Skin of body (tissue), 2 donors: ENCODE measurements around the gene OLIG2. TPM values are rescaled to one million over a fixed set of nuclear protein-coding genes. Genes with fewer than 3 reads are reported as not detected.

Experiments
- DNase-seq: peaks from one replicate; lab custom pipeline; 2025; lab: John Stamatoyannopoulos, UW
- total RNA-seq: library from RNA; depleted of rRNA; stranded (reverse); fragments of >200 nt; gene quantifications from one replicate; pipeline ENCODE4 v1.2.3, GENCODE V29; 2014

Gene OLIG2
- total RNA-seq = 0.10 TPM

DNA sequence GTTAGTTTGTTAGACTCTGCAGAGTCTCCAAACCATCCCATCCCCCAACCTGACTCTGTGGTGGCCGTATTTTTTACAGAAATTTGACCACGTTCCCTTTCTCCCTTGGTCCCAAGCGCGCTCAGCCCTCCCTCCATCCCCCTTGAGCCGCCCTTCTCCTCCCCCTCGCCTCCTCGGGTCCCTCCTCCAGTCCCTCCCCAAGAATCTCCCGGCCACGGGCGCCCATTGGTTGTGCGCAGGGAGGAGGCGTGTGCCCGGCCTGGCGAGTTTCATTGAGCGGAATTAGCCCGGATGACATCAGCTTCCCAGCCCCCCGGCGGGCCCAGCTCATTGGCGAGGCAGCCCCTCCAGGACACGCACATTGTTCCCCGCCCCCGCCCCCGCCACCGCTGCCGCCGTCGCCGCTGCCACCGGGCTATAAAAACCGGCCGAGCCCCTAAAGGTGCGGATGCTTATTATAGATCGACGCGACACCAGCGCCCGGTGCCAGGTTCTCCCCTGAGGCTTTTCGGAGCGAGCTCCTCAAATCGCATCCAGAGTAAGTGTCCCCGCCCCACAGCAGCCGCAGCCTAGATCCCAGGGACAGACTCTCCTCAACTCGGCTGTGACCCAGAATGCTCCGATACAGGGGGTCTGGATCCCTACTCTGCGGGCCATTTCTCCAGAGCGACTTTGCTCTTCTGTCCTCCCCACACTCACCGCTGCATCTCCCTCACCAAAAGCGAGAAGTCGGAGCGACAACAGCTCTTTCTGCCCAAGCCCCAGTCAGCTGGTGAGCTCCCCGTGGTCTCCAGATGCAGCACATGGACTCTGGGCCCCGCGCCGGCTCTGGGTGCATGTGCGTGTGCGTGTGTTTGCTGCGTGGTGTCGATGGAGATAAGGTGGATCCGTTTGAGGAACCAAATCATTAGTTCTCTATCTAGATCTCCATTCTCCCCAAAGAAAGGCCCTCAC lies at the start of gene OLIG2:
Gene OLIG2, plus strand, starts transcription at position 447 of the 954 bp plus-strand sequence. CDS start 928 bp downstream, outside the sequence.
- DNase-seq = no peak

DNA sequence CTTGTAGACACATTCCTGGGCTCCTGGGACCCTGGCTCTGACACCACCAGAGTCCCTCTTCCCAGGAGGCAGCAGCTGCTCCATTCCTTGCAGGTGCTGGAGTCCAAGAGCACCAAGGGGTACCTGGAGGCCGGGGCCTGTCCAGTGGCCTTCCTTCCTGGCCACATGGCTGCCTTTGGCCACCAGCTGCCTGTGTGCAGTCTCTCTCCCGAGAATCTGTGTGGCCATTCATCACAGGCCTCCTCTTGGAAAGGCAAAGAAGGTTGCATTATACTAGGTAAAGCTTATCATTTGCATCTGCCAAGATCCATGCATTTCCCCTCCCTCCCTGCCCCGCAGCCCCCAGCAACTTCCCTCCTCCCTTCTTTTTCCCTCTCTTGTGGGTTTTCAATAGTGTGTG lies 48.9 kb upstream of the OLIG2 start:
- DNase-seq = no peak

DNA sequence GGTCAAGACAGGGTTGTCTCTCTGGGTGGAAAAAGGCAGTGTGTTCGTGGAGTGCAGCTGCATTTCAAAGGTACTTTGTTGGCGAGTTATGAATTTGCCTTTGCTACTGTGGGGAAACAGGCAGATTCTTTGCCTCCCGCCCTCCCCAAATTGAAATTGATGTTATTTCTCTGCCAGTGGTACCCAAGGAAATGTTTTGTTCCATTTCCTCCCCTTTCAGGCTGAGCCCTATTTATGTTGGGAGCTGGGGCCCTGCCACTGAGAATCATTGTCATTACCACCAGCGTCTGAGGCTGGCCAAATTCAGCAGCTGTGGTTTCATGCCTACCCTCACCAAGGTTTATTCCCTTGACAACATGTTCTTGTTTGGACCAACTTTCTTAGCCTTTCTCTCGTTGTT lies 48.5 kb upstream of the OLIG2 start:
- no peak for DNase-seq

DNA sequence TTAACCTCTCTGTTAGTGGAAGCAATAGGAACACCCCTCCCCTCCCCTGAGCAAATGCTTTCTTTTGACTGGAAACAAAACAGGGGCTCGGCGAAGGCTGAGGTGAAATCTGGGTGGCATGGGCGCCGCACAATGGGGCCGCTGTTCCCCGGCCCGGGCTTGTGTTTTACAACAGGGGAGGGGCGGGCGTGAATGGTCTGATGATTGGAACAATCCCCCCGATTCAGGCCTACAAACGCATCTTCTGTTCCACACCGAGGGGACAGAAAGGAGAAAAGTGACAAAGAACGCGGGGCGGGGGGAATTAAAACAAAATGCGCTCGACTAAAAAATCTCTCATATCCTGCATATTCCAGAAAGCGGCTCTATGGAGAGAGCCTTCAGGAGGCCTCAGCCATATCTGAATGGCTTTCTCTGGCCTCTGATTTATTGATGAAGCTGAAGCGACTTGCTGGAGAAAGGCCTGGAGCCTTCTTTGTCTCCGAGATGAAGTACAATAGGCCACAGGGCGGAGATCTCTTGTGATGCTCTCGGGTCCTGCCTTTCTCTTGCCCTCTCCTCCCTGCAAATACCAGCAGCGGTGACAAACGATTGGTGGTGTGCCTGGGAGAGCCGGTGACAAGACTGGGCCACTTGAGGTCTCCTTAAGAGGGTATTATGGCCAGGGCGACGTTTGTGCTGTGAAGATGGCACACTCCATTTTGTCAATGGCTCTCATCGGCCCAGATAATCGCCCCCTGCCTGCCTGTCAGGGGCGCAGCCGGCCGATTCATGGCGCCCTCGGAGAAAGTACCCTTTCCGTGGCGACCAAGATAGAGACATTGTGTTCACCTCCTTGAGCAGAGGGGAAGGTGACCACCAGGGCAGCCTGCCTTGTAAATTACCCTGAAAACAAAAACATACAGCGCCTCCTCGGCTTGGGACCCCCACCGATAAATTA lies 47.1 kb upstream of the OLIG2 start:
- DNase-seq = no peak

DNA sequence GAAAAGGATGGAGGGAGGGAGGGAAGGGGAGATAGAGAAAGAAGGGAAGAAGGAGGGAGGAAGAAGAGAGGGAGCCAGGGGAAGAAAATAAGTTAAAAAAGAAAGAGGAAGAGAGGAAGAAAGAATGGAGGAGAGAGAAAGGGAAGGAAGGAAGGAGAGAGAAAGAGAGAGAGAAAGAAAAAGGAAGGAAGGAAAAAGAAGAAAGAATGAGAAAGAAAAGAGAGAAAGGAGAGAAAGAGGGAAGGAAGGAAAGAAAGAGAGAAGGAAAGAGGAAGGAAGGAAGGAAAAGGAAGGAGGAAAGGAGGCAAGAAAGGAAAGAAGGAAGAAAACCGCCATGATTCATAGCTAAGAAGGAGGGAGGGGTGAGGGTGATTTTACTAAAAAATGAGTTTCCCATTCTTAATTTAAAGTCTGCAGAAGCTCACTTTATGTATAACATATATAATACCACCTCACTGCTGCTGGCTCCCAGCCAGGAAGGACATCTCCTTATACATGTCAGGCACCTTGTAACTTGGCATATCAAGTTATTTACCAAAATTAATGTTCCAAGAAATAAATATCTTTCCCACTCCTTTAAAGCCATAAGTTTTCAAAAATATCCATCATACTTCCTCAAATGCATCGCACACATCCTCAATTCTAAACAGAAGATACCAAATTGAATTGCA lies 46.0 kb upstream of the OLIG2 start:
- no peak for DNase-seq

DNA sequence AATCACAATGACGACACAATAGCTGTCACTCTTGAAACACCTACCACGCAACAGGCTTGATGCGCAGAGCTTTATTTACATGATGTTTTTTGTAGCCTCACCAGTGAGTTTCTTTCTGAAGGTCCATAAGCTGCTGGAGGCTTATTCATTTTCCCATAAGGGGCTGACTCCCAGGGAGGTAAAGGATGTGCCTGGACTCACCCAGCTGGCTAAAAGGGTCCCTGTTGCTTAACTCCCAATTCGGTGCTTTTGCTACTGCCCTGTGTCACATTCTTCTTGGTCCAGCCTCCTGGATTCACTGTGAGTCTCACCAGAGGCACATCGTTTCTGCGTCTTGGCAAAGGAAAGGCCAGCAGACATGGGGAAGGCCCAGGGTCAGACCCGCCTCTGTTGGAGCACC lies 44.6 kb upstream of the OLIG2 start:
- no peak for DNase-seq

DNA sequence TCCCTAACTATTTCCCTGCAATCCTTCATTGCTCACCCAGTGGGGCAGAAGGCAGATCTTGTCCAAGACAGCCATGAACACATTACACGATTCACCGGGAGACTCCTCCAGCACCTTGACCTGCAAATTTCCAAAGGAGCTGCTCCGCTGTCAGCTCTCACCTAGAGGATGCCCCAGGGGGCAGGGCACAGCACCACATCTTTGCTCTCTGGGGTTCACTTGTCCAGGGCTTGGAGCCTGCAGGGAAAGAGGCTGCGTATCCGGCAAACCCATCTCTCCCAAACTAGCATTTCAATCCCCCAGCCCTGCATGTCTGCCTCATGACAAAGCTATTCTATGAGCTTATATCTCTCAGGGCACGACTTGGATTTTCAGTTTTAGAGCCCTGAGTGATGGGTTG lies 35.1 kb upstream of the OLIG2 start:
- no peak for DNase-seq

DNA sequence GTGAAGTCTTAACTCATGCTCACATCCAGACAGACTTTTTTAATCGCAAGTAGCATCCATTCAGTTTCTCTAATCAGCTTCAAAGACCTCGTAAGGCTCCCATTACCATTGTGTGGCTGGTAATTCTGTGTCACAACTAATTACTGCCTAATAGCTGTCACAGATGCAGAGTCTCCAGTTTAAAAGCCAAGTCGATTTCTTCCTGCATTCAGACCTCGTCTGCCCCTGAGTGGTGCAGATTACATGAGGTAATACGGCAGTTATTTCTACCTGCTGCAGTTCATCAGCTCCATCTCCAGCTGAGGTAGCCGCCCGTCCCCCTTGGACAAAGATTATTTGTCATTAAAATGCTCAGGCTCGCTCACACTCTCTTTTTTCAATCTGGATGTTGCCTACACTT lies 34.4 kb upstream of the OLIG2 start:
- DNase-seq = no peak

DNA sequence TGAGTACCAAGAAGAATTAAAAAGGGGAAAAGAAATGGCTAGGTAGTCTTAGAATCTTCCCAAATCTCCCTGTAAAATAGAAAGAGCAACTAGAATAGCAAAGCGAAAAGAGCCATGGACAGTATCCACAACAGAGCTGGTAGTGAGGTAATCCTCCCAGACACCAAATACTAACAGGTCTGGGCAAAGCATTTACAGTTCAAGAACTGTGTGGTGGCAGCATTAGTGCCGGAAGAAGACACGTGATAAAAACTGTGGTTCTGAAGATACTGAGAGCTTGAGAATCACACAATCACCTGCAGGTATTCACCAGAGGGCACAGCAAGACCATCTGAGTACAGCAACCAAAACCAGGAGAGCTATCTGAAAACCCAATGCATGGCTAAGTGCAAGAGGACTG lies 31.8 kb upstream of the OLIG2 start:
- DNase-seq = no peak

DNA sequence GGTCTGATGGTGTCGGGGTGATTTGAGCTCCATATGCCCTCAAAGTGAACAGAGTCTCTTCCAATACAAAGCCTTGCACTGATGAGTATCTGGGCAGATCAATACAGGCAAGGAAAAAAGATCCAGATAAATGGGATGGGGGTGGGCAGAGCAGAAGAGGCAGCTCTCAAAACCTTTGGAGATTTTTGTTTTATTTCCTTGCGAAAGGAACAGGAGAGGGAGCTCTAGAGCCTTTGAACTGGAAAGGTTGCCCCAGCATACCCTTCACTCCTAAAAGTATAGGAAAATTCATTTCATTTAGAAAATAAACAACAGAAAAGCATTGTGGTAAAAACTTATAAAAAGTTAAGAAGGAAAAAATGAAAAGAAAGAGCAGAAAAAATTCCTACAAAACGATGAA lies 31.4 kb upstream of the OLIG2 start:
- DNase-seq = no peak

DNA sequence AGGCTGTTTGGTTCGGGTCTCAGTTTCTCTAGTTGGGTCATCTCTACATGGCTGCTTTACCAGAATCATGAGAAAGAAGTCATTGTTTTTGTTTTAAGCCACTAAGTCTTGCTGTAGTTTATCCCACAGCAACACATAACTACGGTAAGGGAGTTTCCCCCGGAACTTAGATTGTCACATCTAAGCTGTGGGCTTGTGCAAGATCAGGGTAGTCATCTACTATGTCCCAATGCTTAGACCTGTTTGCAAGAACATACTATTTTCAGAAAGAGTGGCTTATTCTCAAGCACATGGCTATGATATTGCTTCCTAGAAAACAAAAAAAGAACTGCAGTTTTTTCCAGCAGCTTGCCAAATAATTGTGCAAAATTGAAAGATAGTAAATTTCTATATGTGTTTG lies 18.0 kb upstream of the OLIG2 start:
- no peak for DNase-seq

DNA sequence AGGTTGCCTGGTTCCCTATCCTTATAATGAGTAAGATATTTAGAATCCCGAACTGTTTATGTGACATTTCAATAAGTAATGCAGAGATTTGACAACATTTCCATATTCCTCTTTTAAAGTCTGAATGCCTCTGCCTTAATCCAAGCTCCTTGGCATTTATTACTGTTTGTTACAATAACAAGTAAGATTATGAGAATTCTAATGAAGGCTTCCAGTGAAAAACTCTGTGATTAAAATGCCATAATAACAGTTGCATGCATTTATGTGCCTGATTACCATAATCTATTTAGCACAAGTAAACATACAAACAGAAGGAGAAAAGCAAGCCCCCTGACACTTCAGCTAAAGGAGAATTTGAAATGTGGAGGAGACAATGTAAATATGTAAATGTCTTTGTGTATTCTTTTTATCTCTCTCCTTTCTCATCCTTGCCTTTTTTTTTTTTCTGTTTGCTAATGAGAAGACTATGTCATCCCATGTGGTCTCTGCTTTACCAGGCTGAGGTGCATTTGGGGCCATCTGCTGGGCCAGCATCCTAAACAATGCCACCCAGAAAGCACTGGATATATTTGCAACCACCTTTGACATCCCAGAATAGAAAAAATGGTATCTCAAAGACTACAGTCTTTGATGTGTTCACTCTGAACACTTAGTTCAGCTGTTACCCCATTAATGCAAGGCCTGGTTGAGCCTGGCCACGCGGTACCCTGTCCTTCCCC lies 17.2 kb upstream of the OLIG2 start:
- no peak for DNase-seq

DNA sequence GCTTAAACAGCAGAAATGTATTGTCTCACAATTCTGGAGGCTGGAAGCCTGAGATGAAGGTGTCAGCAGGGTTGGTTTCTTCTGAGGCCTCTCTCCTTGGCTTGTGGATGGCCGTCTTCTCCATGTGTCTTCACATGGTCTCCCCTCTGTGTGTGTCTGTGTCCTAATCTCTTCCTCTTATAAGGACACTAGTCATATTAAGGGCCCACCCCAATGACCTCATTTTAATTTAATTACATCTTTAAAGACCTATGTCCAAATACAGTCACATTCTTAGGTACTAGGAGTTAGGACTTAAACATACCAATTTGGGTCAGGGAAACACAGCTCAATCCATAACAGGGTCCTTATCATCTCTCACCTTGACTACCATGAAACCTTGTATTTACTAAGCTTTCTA lies 14.8 kb upstream of the OLIG2 start:
- DNase-seq = no peak

DNA sequence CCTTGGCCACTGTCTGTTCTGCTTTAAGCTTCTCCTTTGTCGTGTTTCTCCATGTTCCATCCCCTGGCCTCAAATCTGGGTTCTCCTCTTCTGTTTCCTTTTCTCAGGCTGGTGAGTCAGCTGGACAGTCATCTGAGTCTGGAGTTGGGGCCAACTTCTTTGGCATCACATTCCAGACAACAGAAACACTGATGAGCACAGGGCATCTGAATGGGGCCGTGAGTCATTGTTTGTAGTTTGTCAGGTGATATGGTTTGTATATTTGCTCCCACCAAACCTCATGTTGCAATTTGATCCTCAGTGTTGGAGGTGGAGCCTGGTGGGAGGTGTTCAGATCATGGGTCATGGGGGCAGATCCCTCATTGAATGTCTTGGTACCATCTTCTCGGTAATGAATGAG lies 14.3 kb upstream of the OLIG2 start:
- DNase-seq = no peak

DNA sequence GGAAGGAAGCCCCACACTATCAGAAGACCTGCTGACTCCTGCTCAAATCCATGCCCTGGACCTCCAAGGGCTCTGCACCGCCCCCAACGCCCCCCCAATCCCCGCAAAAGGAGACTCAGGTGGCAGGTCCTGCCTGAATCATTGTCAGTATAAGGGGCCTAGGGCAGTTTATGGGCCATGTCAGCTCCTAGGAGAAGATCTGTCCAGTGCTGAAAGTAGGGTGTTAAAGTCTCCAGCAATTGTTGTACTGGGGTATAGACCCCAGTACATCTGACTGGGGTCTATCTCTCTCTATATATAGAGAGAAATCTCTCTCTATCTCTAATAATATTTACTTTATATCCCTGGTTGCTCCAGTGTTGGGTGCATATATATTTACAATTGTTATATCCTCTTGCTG lies 12.1 kb upstream of the OLIG2 start:
- no peak for DNase-seq

DNA sequence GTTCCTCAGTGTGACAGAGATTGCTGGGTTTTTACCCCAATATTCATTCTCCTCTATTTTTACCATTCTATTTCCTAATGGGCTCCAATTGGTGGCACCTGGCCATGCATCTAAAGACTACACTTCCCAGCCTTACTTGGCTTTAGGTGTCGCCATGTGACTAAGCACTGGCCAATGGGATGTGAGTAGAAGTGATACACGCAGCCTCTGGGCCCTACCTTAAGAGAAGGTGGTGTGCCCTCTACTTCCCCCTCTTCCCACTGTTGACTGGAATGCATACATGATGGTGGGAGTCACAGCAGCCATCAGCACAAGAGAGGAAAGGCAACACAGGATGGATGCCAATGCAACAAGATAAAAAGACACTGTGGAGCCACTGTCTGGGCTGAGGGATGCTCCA lies 11.4 kb upstream of the OLIG2 start:
- DNase-seq = no peak

DNA sequence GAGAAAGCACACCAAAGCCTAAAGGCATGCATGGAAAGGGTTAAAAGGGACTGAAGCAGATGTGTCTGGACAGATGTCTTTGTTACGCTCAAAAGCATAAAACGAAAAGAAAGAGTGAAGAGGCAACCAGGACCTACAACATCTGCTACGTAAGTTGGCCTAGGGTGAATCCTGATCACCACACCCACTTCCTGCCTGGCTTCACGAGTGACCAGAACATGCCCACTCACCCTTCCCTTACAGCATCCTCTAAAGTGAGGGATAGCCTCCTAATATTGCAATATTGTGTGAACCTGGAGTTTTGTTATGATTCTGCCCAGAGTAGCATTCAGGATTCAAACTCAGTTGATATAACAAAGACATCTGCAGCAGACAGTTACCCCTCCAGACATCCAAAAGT lies 10.6 kb upstream of the OLIG2 start:
- no peak for DNase-seq

DNA sequence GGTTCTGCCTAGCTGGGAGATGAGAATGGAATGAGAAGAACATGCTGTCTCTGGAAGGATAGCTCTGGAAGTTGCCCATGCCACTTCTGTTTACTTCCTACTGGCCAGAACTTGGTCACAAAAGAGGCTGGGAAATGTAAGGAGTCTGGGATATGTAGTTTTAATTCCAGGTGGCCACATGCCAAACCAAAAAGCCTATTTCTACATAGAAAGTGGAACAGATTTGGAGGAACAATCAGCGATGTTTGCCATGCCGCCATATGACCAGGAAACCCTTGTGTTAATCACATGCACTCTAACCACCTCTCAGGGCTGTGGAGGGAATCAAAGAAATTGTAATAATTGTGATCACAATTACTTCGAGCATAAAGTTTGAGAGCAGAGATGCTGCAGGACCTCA lies 10.0 kb upstream of the OLIG2 start:
- no peak for DNase-seq

DNA sequence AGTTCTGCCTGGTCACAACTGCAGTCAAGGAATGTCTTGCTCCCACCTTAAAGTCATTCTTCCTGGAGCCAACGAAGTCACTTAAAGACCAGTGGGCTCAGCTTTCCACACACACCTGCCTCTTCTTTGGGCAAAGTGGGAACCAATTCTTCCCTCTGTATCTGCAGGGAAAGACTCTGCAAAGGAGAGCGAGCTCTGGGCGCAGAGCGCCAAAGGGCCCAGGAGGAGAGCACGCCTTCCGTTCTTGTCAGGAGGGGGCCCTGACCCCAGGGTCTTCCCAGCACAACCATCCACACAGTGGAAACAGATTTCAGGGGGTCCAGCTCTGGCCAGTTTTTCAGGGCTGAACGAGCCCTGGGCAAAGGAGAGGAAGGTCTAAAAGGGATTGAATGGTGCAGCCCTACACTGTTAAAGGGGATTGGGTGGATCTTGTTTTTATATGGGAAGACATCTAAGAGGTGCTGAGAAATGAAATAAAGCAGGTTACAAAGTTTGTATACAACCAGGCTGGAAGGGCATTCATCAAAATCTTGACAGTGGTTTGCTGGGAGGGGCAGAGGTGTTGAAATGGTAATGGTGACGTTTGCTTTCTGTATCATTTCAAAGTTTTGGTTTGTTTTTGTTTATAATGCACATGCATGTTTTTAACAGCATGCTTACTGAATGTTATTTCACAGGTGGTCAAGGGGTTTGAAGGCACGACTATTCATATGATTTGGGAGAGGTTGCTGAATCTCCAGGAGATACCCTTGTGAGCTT lies 6.8 kb upstream of the OLIG2 start:
- DNase-seq = no peak

DNA sequence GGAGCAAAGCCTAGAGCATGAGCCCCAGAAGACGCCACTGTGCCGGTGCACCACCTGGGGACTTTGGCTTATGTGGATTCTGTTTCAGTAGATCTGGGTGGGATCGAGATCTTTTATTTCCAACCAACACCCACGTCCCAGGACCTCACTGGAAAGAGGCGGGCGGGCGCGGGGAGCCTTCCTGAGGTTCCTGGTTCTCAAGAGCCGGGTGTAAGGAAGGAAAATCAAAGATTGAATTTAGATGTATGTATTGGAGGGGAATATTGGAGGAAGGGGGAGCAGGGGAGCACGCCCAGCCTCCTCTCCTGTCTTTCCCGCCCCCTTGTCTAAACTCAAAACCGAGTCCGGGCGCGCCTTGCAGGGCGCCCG lies 6.2 kb upstream of the OLIG2 start:
- DNase-seq = no peak
